Measurements from ENCODE around the gene LYRM1.

Gene LYRM1

GRCh38 chr16:20899477-20900298, 883 bp upstream of the LYRM1 start:
- peak overlapping the region; percentile 94 for H3K4me3 ChIP-seq (replicated peaks; ENCODE audit: low read depth, low read length)
- TF ChIP-seq CTCF (IDR thresholded peaks at IDR 0.05; ENCODE audit: low read depth, low read length, missing control alignments): no peak
- DNase-seq (ENCODE audit: extremely low read depth, low read depth): no peak

GRCh38 chr16:20901068-20901435, 481 bp downstream of the LYRM1 start:
- no peak for DNase-seq (ENCODE audit: extremely low read depth, low read depth)
- no peak for TF ChIP-seq CTCF (IDR thresholded peaks at IDR 0.05; ENCODE audit: low read depth, low read length, missing control alignments)
- peak overlapping the region; percentile 94 for H3K4me3 ChIP-seq (replicated peaks; ENCODE audit: low read depth, low read length)

GRCh38 chr16:20901436-20902112, 1.0 kb downstream of the LYRM1 start:
- no peak for DNase-seq (ENCODE audit: extremely low read depth, low read depth)
- H3K4me3 ChIP-seq (replicated peaks; ENCODE audit: low read depth, low read length): peak overlapping the region; percentile 94

GRCh38 chr16:20902426-20902825, 1.9 kb downstream of the LYRM1 start:
- peak overlapping the region; percentile 94 for H3K4me3 ChIP-seq (replicated peaks; ENCODE audit: low read depth, low read length)
- no peak for TF ChIP-seq CTCF (IDR thresholded peaks at IDR 0.05; ENCODE audit: low read depth, low read length, missing control alignments)
- no peak for DNase-seq (ENCODE audit: extremely low read depth, low read depth)

More at GRCh38 chr16:20901436-20902112, 1.0 kb downstream of the LYRM1 start:
- TF ChIP-seq CTCF (IDR thresholded peaks at IDR 0.05; ENCODE audit: low read depth, low read length, missing control alignments): no peak

GRCh38 chr16:20903116-20903898, 2.7 kb downstream of the LYRM1 start:
- no peak for DNase-seq (ENCODE audit: extremely low read depth, low read depth)
- H3K4me3 ChIP-seq (replicated peaks; ENCODE audit: low read depth, low read length): no peak overlapping the region
- TF ChIP-seq CTCF (IDR thresholded peaks at IDR 0.05; ENCODE audit: low read depth, low read length, missing control alignments): no peak

- TF ChIP-seq CTCF (IDR thresholded peaks at IDR 0.05; ENCODE audit: low read depth, low read length, missing control alignments): no peak
- DNase-seq (ENCODE audit: extremely low read depth, low read depth): no peak
- no peak overlapping the region for H3K4me3 ChIP-seq (replicated peaks; ENCODE audit: low read depth, low read length)
Measured at GRCh38 chr16:20903899-20904506, 3.4 kb downstream of the LYRM1 start.

All from HFF-Myc (cell line).